Measurements from ENCODE around the gene ROCK2.

Gene ROCK2

GRCh38 chr2:11355194-11356053 lies 11.0 kb upstream of the ROCK2 start:
- no peak overlapping the region for H3K4me3 ChIP-seq (ENCODE audit: low read depth, low read length)
- POLR2A ChIA-PET = interaction anchor here (2.9 kb wide), 1 partner anchor 11 kb away, joined by 17 read pairs; the partner anchor contains the start of gene ROCK2
- TF ChIP-seq MYNN (tag by site-specific recombination; IDR thresholded peaks at IDR 0.05; ENCODE audit: borderline replicate concordance) (no peak), ZBTB8A (tag by site-specific recombination; IDR thresholded peaks at IDR 0.05) (no peak), PRDM4 (tag by site-specific recombination; IDR thresholded peaks at IDR 0.05) (no peak), ZNF777 (tag by site-specific recombination; IDR thresholded peaks at IDR 0.05; ENCODE audit: borderline replicate concordance) (no peak), ZNF555 (tag by site-specific recombination; conservative IDR thresholded peaks at IDR 0.05) (no peak)
- CTCF ChIA-PET = interaction anchor here (0.9 kb wide), 1 partner anchor 57 kb away, joined by 3 read pairs; no protein-coding TSS in a partner anchor
- no peak overlapping the region for H3K27ac ChIP-seq (ENCODE audit: extremely low read depth, low read depth, low read length)
- no peaks in the 10 kb centered on the region for H3K36me3 ChIP-seq (ENCODE audit: control insufficient read depth in 2 of 2, insufficient read depth in 1 of 2, low read length in 2 of 2)
- no peaks in the 10 kb centered on the region for H3K9me3 ChIP-seq (ENCODE audit: control insufficient read depth, insufficient read depth, low read depth, low read length)
- H3K4me1 ChIP-seq (ENCODE audit: control insufficient read depth, insufficient read depth, low read length) = no peaks in the 10 kb centered on the region

- no peaks in the 10 kb centered on the region for H3K9me3 ChIP-seq (ENCODE audit: control insufficient read depth, insufficient read depth, low read depth, low read length)
- POLR2A ChIA-PET = interaction anchor here (2.9 kb wide), 1 partner anchor 10 kb away, joined by 17 read pairs; the partner anchor contains the start of gene ROCK2
- H3K4me3 ChIP-seq (ENCODE audit: low read depth, low read length) = no peak overlapping the region
- no peak overlapping the region for H3K27ac ChIP-seq (ENCODE audit: extremely low read depth, low read depth, low read length)
- H3K36me3 ChIP-seq (ENCODE audit: control insufficient read depth in 2 of 2, insufficient read depth in 1 of 2, low read length in 2 of 2) = no peaks in the 10 kb centered on the region
- CTCF ChIA-PET = interaction anchor here (0.8 kb wide), 1 partner anchor 23 kb away, joined by 4 read pairs; no protein-coding TSS in a partner anchor
- H3K4me1 ChIP-seq (ENCODE audit: control insufficient read depth, insufficient read depth, low read length) = no peaks in the 10 kb centered on the region
- no peak for TF ChIP-seq ZNF221 (tag by site-specific recombination; IDR thresholded peaks at IDR 0.05; ENCODE audit: borderline replicate concordance)
- no peak for TF ChIP-seq AEBP2 (tag by site-specific recombination; IDR thresholded peaks at IDR 0.05; ENCODE audit: borderline replicate concordance)
- TF ChIP-seq ZNF623 (tag by site-specific recombination; IDR thresholded peaks at IDR 0.05) = no peak
- TF ChIP-seq, protein P1, sequence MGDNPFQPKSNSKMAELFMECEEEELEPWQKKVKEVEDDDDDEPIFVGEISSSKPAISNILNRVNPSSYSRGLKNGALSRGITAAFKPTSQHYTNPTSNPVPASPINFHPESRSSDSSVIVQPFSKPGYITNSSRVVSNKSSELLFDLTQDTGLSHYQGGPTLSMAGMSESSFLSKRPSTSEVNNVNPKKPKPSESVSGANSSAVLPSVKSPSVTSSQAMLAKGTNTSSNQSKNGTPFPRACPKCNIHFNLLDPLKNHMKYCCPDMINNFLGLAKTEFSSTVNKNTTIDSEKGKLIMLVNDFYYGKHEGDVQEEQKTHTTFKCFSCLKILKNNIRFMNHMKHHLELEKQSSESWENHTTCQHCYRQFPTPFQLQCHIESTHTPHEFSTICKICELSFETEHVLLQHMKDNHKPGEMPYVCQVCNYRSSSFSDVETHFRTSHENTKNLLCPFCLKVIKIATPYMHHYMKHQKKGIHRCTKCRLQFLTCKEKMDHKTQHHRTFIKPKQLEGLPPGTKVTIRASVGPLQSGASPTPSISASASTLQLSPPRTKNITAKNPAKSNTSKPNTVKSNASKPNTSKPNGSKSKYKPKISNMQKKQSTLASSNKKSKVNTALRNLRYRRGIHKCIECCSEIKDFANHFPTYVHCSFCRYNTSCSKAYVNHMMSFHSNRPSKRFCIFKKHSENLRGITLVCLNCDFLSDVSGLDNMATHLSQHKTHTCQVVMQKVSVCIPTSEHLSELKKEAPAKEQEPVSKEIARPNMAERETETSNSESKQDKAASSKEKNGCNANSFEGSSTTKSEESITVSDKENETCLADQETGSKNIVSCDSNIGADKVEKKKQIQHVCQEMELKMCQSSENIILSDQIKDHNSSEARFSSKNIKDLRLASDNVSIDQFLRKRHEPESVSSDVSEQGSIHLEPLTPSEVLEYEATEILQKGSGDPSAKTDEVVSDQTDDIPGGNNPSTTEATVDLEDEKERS (tag by site-specific recombination; IDR thresholded peaks at IDR 0.05) = no peak
- TF ChIP-seq ZNF707 (tag by site-specific recombination; IDR thresholded peaks at IDR 0.05) = no peak
- TF ChIP-seq, protein P2, sequence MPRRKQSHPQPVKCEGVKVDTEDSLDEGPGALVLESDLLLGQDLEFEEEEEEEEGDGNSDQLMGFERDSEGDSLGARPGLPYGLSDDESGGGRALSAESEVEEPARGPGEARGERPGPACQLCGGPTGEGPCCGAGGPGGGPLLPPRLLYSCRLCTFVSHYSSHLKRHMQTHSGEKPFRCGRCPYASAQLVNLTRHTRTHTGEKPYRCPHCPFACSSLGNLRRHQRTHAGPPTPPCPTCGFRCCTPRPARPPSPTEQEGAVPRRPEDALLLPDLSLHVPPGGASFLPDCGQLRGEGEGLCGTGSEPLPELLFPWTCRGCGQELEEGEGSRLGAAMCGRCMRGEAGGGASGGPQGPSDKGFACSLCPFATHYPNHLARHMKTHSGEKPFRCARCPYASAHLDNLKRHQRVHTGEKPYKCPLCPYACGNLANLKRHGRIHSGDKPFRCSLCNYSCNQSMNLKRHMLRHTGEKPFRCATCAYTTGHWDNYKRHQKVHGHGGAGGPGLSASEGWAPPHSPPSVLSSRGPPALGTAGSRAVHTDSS (tag by site-specific recombination; IDR thresholded peaks at IDR 0.05) = no peak
- TF ChIP-seq, protein P3, sequence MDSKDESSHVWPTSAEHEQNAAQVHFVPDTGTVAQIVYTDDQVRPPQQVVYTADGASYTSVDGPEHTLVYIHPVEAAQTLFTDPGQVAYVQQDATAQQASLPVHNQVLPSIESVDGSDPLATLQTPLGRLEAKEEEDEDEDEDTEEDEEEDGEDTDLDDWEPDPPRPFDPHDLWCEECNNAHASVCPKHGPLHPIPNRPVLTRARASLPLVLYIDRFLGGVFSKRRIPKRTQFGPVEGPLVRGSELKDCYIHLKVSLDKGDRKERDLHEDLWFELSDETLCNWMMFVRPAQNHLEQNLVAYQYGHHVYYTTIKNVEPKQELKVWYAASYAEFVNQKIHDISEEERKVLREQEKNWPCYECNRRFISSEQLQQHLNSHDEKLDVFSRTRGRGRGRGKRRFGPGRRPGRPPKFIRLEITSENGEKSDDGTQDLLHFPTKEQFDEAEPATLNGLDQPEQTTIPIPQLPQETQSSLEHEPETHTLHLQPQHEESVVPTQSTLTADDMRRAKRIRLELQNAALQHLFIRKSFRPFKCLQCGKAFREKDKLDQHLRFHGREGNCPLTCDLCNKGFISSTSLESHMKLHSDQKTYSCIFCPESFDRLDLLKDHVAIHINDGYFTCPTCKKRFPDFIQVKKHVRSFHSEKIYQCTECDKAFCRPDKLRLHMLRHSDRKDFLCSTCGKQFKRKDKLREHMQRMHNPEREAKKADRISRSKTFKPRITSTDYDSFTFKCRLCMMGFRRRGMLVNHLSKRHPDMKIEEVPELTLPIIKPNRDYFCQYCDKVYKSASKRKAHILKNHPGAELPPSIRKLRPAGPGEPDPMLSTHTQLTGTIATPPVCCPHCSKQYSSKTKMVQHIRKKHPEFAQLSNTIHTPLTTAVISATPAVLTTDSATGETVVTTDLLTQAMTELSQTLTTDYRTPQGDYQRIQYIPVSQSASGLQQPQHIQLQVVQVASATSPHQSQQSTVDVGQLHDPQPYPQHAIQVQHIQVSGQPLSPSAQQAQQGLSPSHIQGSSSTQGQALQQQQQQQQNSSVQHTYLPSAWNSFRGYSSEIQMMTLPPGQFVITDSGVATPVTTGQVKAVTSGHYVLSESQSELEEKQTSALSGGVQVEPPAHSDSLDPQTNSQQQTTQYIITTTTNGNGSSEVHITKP (tag by site-specific recombination; IDR thresholded peaks at IDR 0.05) = no peak
- TF ChIP-seq ZNF521 (tag by site-specific recombination; IDR thresholded peaks at IDR 0.05) = no peak
- TF ChIP-seq ZNF211 (tag by site-specific recombination; IDR thresholded peaks at IDR 0.05; ENCODE audit: low read depth) = no peak
- no peak for TF ChIP-seq MEIS1 (CRISPR knock-in tag; IDR thresholded peaks at IDR 0.05; ENCODE audit: borderline replicate concordance)
- TF ChIP-seq PRDM4 (tag by site-specific recombination; IDR thresholded peaks at IDR 0.05) = no peak
Observed at GRCh38 chr2:11354363-11355154, 10.1 kb upstream of the ROCK2 start.

Data from HEK293 (cell line).